HCT116 (cell line): ENCODE results near the gene GRM5. TPM values are rescaled to one million over a fixed set of nuclear protein-coding genes. Genes with fewer than 3 reads are reported as not detected.
"Not testable (repeated sequence)": the region's sequence is repeated elsewhere in the genome, so short reads cannot be mapped to it uniquely, and the experiment has no call there.

Source experiments
- ATAC-seq: fragments of 200-7000 bp; cut with Tn5 transposase; 2 replicates; pipeline ENCODE4 v1.9.1; 2020; ENCODE audit warnings: mild to moderate bottlenecking, moderate library complexity
- BruUV-seq: library from RNA; stranded (reverse); fragments of 400-500 nt; replicated peaks from 2 replicates; lab custom pipeline; 2021; lab: Mats Ljungman, UMichigan
- CTCF ChIA-PET: fragments of 300-600 bp; sonication (Branson Sonifier 250); formaldehyde crosslinking; loops from one replicate; lab custom pipeline; 2021; ENCODE audit warnings: antibody characterized with exemption; lab: Charles Lee
- POLR2A ChIA-PET: fragments of 300-600, 350-600 bp; sonication (Branson Sonifier 250); formaldehyde crosslinking; loops from one replicate; lab custom pipeline; 2021; ENCODE audit warnings: antibody characterized with exemption; lab: Charles Lee
- RAD21 ChIA-PET, 2 experiments: fragments of 300-600 bp; sonication (Branson Sonifier 250); formaldehyde crosslinking; loops; one replicate each; lab custom pipeline; 2023; ENCODE audit warnings: low total read pairs in 2 of 2; ENCODE audit not compliant: uncharacterized antibody in 2 of 2, unreplicated experiment in 2 of 2, low non-redundant PET in 1 of 2; lab: Charles Lee
- DNase-seq: peaks from one replicate; pipeline ENCODE4 v3.0.0-alpha.2; 2010; ENCODE audit warnings: low read depth, low spot score
- H2AFZ ChIP-seq: fragments of 200-600 bp; shearing (Covaris generic), sonication (generic); 2 replicates; pipeline ENCODE4 v1.6.1; 2017; ENCODE audit warnings: low read depth, mixed run types, mixed read lengths, antibody characterized with exemption, low read length; ENCODE audit not compliant: poor library complexity, severe bottlenecking
- H3K27ac ChIP-seq: 2 replicates; pipeline ENCODE4 v1.5.1; 2012; ENCODE audit warnings: low read depth, low read length
- H3K27me3 ChIP-seq: fragments of 200-600 bp; sonication (generic); 2 replicates; pipeline ENCODE4 v1.6.1; 2016; ENCODE audit warnings: mixed run types, low read length, mixed read lengths; ENCODE audit not compliant: insufficient read depth
- H3K36me3 ChIP-seq, 2 experiments: fragments of 200-500 bp in 1 of 2; fragments of 200-600 bp in 1 of 2; sonication (Bioruptor generic) in 1 of 2; sonication (generic) in 1 of 2; 2 replicates each; pipeline versions ENCODE4 v1.5.1 to v1.6.1; 2014 to 2016; ENCODE audit warnings: low read length in 2 of 2, inconsistent platforms in 1 of 2, mixed read lengths in 1 of 2, mixed run types in 1 of 2; ENCODE audit not compliant: insufficient read depth in 2 of 2, control insufficient read depth in 1 of 2
- H3K4me1 ChIP-seq, 2 experiments: fragments of 200-600 bp in 1 of 2; sonication (generic) in 1 of 2; 2 replicates each; pipeline versions ENCODE4 v1.5.1 to v1.6.1; 2012 to 2017; ENCODE audit warnings: low read length in 2 of 2, inconsistent platforms in 1 of 2, mild to moderate bottlenecking in 1 of 2, mixed read lengths in 1 of 2, mixed run types in 1 of 2, moderate library complexity in 1 of 2; ENCODE audit not compliant: insufficient read depth in 2 of 2, control insufficient read depth in 1 of 2
- H3K4me2 ChIP-seq: fragments of 200-600 bp; sonication (generic); 2 replicates; pipeline ENCODE4 v1.6.1; 2017; ENCODE audit warnings: mixed run types, low read length, mixed read lengths
- H3K4me3 ChIP-seq, 2 experiments: fragments of 200-600 bp in 1 of 2; sonication (generic) in 1 of 2; replicated peaks in 1 of 2; 2 replicates each; pipeline ENCODE4 v1.5.1; 2011 to 2016; ENCODE audit warnings: low read length in 2 of 2, control low read depth in 1 of 2, low read depth in 1 of 2, mild to moderate bottlenecking in 1 of 2, mixed read lengths in 1 of 2, mixed run types in 1 of 2
- H3K79me2 ChIP-seq: fragments of 200-600 bp; sonication (generic); 2 replicates; pipeline ENCODE4 v1.6.1; 2017; ENCODE audit warnings: mild to moderate bottlenecking, mixed run types, low read length, moderate library complexity, mixed read lengths; ENCODE audit not compliant: insufficient read depth
- H3K9ac ChIP-seq: fragments of 200-600 bp; sonication (generic); 2 replicates; pipeline ENCODE4 v1.6.1; 2016; ENCODE audit warnings: low read length, mixed read lengths
- H3K9me2 ChIP-seq: fragments of 200-600 bp; sonication (generic), shearing (Covaris generic); 2 replicates; pipeline ENCODE4 v1.6.1; 2017; ENCODE audit warnings: mixed run types, mild to moderate bottlenecking, moderate library complexity; ENCODE audit not compliant: insufficient read depth
- H3K9me3 ChIP-seq, 2 experiments: fragments of 200-500 bp in 1 of 2; fragments of 200-600 bp in 1 of 2; sonication (Bioruptor generic) in 1 of 2; sonication (generic) in 1 of 2; 2 replicates each; pipeline ENCODE4 v1.6.1; 2014 to 2017; ENCODE audit warnings: low read length in 2 of 2, mixed read lengths in 2 of 2, inconsistent platforms in 1 of 2, low read depth in 1 of 2, mild to moderate bottlenecking in 1 of 2, mixed run types in 1 of 2, moderate library complexity in 1 of 2; ENCODE audit not compliant: control insufficient read depth in 1 of 2, insufficient read depth in 1 of 2
- H4K20me1 ChIP-seq: fragments of 200-600 bp; sonication (generic), shearing (Covaris generic); 2 replicates; pipeline ENCODE4 v1.6.1; 2017; ENCODE audit warnings: mixed run types, mild to moderate bottlenecking, moderate library complexity; ENCODE audit not compliant: insufficient read depth
- EZH2phosphoT487 ChIP-seq: fragments of 200-600 bp; IDR thresholded peaks from 2 replicates; pipeline ENCODE4 v1.6.1; 2018; ENCODE audit warnings: antibody characterized with exemption, borderline replicate concordance
- FOSL1 ChIP-seq: IDR thresholded peaks from 2 replicates; pipeline ENCODE4 v1.6.1; 2012; ENCODE audit warnings: low read depth
- REST ChIP-seq: IDR thresholded peaks from 2 replicates; pipeline ENCODE4 v1.6.1; 2012; ENCODE audit warnings: low read depth
- intact Hi-C: fragments of 100-400 bp; cut with micrococcal nuclease; formaldehyde crosslinking; loops from 2 replicates; pipeline ENCODE4 v1.10.0; 2022
- total RNA-seq: library from RNA; stranded (reverse); gene quantifications from one replicate; pipeline ENCODE4 v1.2.1, GENCODE V29; 2021; ENCODE audit not compliant: unreplicated experiment

Gene GRM5
- total RNA-seq, 1 experiment from 2014 or later = not detected

GRCh38 chr11:88909500-88909899 lies 156.3 kb downstream of the GRM5 start (continued):
- TF ChIP-seq REST (no peak), EZH2phosphoT487 (no peak), FOSL1 (no peak)

- H3K36me3 ChIP-seq, H3K27me3 ChIP-seq, H3K79me2 ChIP-seq, H4K20me1 ChIP-seq, CTCF ChIA-PET, POLR2A ChIA-PET, DNase-seq, H3K4me3 ChIP-seq, H2AFZ ChIP-seq, H3K9ac ChIP-seq, RAD21 ChIA-PET, BruUV-seq, H3K9me2 ChIP-seq, H3K4me2 ChIP-seq, H3K27ac ChIP-seq, H3K4me1 ChIP-seq, intact Hi-C loops, H3K9me3 ChIP-seq, ATAC-seq: not testable (repeated sequence)
Observed at GRCh38 chr11:88901436-88901835, 164.3 kb downstream of the GRM5 start.

GRCh38 chr11:88888855-88889254 lies 176.9 kb downstream of the GRM5 start:
- H3K36me3 ChIP-seq, H3K27me3 ChIP-seq, POLR2A ChIA-PET, H3K9me2 ChIP-seq, H2AFZ ChIP-seq, H3K27ac ChIP-seq, DNase-seq, H3K9ac ChIP-seq, CTCF ChIA-PET, H4K20me1 ChIP-seq, H3K4me1 ChIP-seq, H3K79me2 ChIP-seq, H3K9me3 ChIP-seq, H3K4me3 ChIP-seq, BruUV-seq, H3K4me2 ChIP-seq, ATAC-seq: not testable (repeated sequence)
- RAD21 ChIA-PET = interaction anchor here in 1 of 2 experiments (1.7 kb wide), 1 partner anchor 873 kb away, joined by 4 read pairs; no protein-coding TSS in a partner anchor
- intact Hi-C loops = loop anchor here (5.0 kb wide), 3 partner anchors 787 to 1537 kb away; no protein-coding TSS in a partner anchor
